GM10248 (cell line): ENCODE data around the gene RELT.

ENCODE experiments used
- CTCF ChIA-PET: fragments of 300-600 bp; sonication (Branson Sonifier 250); formaldehyde crosslinking; extraction: SDS; loops from one replicate; lab custom pipeline; 2021; ENCODE audit warnings: antibody characterized with exemption; lab: Yijun Ruan, JAX
- POLR2A ChIA-PET: fragments of 350-650 bp; sonication (Branson Sonifier 250); formaldehyde crosslinking; extraction: SDS; loops from one replicate; lab custom pipeline; 2020; ENCODE audit warnings: antibody characterized with exemption; lab: Yijun Ruan, JAX
- DNase-seq: peaks from one replicate; pipeline ENCODE4 v3.0.0; 2012; ENCODE audit errors: extremely low spot score
- TF ChIP-seq, protein P1 (sequence below): IDR thresholded peaks from 2 replicates; pipeline ENCODE4 v1.5.1; 2012; ENCODE audit warnings: mild to moderate bottlenecking, low read depth; ENCODE audit errors: extremely low read depth, missing control alignments, control extremely low read depth

Gene RELT

DNA sequence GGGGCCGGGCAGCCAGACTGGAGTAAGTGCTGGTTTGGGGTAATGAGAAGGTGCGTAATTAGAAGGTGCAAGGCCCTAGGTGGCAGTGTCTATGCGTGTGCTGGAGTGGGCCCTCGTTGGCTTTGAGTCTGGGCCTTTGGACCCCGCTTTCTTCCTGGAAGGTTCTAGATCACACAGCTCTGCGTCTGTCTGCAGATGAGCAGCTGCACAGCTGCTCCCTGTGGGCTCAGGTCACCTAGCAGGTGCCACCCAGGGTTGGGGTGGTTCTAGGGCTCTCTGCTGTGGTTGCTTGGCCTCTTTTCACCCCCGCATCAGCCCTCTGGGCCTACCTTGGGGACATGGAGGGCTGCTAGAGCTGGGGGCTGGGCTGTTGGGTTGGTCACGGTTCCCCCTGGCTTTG is 10.3 kb downstream of the RELT start:
- CTCF ChIA-PET: interaction anchor here (0.8 to 6.1 kb wide), 4 partner anchors 13 to 36 kb away, joined by 3 to 50 read pairs (median 3); no protein-coding TSS in a partner anchor

DNA sequence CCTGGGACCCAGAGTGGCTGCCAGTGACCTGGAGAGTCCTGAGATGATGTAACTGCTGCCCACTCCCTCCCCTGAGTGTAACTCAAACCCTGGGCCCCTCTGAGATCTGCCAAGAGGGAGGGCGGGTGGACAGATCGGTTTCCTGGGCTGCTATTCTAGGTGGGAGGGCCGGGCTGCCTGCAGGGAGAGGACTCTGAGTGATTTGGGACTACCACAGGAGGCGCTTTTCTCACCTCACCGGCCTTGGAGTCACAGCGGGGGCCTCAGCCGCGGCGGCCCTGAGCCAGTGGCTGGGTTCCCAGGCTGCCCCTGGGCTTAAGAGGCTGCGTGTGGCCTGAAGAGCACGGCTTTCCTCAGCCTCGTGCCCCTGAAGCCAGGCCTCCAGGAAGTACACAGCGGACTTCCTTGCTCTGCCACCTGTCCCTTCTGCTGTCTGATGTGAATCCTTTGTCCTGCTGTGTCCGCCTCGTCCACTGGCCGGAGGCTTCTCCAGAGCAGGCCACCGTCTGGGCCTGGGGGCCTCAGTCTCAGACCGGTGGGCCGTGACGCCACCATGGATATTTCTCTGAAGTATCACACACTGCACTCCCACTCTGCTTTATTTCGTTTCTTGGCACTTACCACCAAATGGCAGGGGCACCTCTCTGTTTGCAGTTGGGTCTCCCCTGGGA is 11.5 kb downstream of the RELT start:
- TF ChIP-seq, protein P1, sequence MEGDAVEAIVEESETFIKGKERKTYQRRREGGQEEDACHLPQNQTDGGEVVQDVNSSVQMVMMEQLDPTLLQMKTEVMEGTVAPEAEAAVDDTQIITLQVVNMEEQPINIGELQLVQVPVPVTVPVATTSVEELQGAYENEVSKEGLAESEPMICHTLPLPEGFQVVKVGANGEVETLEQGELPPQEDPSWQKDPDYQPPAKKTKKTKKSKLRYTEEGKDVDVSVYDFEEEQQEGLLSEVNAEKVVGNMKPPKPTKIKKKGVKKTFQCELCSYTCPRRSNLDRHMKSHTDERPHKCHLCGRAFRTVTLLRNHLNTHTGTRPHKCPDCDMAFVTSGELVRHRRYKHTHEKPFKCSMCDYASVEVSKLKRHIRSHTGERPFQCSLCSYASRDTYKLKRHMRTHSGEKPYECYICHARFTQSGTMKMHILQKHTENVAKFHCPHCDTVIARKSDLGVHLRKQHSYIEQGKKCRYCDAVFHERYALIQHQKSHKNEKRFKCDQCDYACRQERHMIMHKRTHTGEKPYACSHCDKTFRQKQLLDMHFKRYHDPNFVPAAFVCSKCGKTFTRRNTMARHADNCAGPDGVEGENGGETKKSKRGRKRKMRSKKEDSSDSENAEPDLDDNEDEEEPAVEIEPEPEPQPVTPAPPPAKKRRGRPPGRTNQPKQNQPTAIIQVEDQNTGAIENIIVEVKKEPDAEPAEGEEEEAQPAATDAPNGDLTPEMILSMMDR: no peak
- ChIA-PET CTCF (interaction anchor here (0.9 to 4.3 kb wide), 8 partner anchors 10 to 272 kb away, joined by 3 to 26 read pairs (median 3); no protein-coding TSS in a partner anchor), POLR2A (interaction anchor here (1.3 kb wide), 1 partner anchor 9 kb away, joined by 3 read pairs; no protein-coding TSS in a partner anchor)
- DNase-seq: no peak

More for the DNA sequence above, 10.3 kb downstream of the RELT start:
- DNase-seq: no peak
- POLR2A ChIA-PET: no interaction called here
- TF ChIP-seq, protein P1: no peak

DNA sequence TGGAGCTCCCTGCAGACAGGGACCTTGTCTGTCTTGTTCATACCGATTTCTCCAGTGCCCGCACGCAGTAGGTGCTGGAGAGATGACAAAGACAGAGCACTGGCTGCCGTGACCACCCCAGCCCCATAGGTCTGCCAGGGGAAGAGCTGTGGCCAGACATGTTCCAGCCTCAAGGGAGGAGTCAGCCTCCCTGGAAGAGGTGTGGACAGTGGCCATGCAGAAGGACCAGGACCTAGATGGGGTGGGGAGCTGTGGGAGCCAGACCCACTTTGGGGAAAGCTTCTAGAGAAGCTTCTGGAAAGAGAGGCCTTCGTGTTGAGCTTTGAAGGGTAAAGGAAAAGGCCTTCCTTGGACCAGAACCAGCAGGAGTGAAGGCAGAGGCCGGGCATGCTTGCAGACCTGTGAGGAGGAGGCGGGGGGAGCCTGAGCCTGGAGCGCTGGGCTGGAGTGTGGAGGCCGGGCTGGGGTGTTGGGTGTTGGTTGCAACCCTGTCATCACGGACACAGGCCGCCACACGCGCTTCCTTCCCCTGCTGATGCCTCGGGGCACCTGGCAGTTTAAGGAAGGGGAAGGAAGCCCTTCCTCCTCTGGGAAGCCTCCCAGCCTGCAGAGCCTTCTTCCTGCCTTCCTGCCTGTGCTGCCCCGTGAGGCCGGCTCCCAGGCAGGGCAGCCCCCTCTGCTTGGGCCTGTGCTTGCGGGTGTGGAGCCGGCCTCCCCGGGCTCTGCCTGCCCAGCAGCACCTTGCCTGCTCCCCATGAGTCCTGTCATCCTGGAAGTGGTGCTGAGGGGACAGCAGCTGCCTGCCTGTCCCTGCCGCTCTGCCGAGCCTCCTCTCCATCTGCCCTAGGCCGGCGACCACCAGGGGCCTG is 12.3 kb downstream of the RELT start:
- no peak for DNase-seq
- ChIA-PET POLR2A (interaction anchor here (1.3 kb wide), 2 partner anchors 9 to 11 kb away, joined by 3 to 6 read pairs; no protein-coding TSS in a partner anchor), CTCF (interaction anchor here (0.7 to 4.3 kb wide), 9 partner anchors 9 to 90 kb away, joined by 3 to 26 read pairs (median 3); no protein-coding TSS in a partner anchor)
- TF ChIP-seq, protein P1: no peak

DNA sequence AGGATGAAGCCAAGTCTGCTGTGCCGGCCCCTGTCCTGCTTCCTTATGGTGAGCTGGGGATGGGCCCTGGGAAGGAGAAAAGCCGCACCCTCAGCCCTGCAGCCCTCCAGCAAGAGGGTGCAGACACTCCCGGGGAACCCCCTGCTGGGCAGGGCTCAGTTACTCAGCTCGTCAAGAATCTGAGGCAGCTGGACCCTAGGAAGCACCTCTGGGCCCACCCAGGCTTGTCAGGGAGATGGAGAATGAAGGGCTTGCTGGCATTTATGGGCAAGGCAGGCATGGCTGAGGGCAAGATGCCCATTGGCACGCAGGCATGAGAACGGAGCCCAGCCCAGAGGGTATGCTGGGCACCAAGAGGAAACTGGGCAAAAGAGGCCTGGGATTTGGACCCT is 12.9 kb downstream of the RELT start:
- DNase-seq: no peak
- ChIA-PET POLR2A (interaction anchor here (1.3 kb wide), 1 partner anchor 12 kb away, joined by 6 read pairs; no protein-coding TSS in a partner anchor), CTCF (interaction anchor here (1.2 to 4.3 kb wide), 7 partner anchors 10 to 272 kb away, joined by 3 to 26 read pairs (median 5); no protein-coding TSS in a partner anchor)
- TF ChIP-seq, protein P1: no peak

DNA sequence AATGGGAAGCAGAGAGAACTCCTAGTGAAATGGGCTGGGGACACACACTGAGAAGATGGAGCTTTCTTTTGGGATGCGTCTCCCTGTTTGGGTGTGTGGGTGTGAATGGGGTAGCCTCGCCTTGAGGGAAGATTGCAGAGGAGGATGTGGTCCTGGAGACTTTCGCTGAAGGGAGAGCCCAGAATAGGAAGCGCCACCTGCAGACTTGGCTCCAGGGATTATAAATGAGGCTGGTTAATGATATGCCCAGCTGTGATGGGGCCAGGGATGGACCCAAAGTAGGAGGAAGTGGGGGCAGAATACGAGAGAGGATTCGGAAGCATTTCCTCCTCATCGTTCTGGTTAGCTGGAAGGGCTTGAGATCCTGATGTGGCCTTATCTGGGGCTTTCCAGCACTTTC is 13.7 kb downstream of the RELT start:
- no peak for DNase-seq
- ChIA-PET POLR2A (interaction anchor here (0.5 to 1.3 kb wide), 2 partner anchors 13 to 19 kb away, joined by 4 to 6 read pairs; no protein-coding TSS in a partner anchor), CTCF (interaction anchor here (1.3 to 4.3 kb wide), 5 partner anchors 10 to 271 kb away, joined by 3 to 26 read pairs (median 8); no protein-coding TSS in a partner anchor)
- TF ChIP-seq, protein P1: no peak
